Transverse colon (tissue), 4 donors: ENCODE data around the gene DDX52.
"Not testable (repeated sequence)": the region's sequence is repeated elsewhere in the genome, so short reads cannot be mapped to it uniquely, and the experiment has no call there.

Experiments used
- CTCF ChIP-seq, 5 experiments: fragments of 200-600 bp in 3 of 5; fragments of 450-650 bp in 2 of 5; sonication (generic) in 3 of 5; IDR thresholded peaks; 1 replicate in 2 of 5; 2 replicates in 3 of 5; pipeline ENCODE4 v1.5.1; 2016 to 2017; ENCODE audit warnings: antibody characterized with exemption in 5 of 5, inconsistent platforms in 3 of 5, mild to moderate bottlenecking in 2 of 5, moderate library complexity in 1 of 5
- POLR2A ChIP-seq: fragments of 450-650 bp; IDR thresholded peaks from one replicate; pipeline ENCODE4 v1.6.1; 2016; ENCODE audit warnings: antibody characterized with exemption, mild to moderate bottlenecking, moderate library complexity
- POLR2AphosphoS5 ChIP-seq, 3 donors: sonication (generic); formaldehyde crosslinking; IDR thresholded peaks; one replicate each; pipeline ENCODE4 v1.6.1; 2016; ENCODE audit warnings: antibody characterized with exemption in 3 of 3

DNA sequence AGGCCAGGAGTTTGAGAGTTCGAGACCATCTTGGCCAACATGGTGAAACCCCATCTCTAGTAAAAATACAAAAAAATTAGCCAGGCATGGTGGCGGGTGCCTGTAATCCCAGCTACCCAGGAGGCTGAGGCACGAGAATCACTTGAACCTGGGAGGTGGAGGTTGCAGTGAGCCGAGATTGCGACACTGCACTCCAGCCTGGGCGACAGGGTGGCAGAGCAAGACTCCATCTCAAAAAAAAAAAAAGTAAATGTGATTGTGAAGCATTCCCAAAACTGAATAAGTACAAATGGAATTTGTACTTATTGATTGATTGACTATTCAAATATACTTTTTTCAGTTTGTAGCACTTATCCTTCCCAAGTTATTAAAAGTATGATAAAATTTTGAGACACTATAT lies 26.8 kb downstream of the DDX52 start:
- not testable (repeated sequence) for TF ChIP-seq POLR2A; POLR2AphosphoS5 (IDR thresholded peaks at IDR 0.05); CTCF (IDR thresholded peaks at IDR 0.05)
